Activated CD4-positive, alpha-beta T cell treated with anti-CD3 and anti-CD28 coated beads for 1 hour (primary cell): ENCODE data around the gene GFER.
"Not testable (repeated sequence)": the region's sequence is repeated elsewhere in the genome, so short reads cannot be mapped to it uniquely, and the experiment has no call there.

Experiments used
- DNase-seq: peaks from one replicate; pipeline ENCODE4 v3.0.0-alpha.2; 2020

The GFER gene

GRCh38 chr16:2028620-2029220 is 44.7 kb downstream of the GFER start:
- DNase-seq = no peak

GRCh38 chr16:2029350-2029749 is 45.4 kb downstream of the GFER start:
- DNase-seq = no peak

DNA sequence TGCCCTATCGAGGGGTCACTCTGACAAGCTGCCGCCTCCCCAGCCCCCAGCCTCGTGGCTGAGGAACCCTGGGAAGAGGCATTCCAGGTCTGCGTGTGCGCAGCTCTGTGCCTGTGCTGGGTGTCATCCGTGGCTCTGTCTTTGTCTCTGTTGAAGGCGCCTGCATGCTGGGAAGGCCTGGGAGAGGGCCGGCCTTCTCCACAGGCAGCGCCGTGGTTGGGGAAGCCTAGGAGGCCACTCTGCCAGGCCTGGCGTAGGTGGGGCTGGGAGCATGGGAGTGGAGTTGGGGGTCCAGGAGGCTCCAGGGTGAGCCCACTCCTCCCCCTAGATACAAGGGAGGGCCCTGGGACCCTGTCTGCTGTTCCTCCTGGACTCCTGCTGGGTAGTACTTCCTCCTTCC is 46.0 kb downstream of the GFER start:
- DNase-seq = no peak

- no peak for DNase-seq
Observed at GRCh38 chr16:2031081-2031577, 47.1 kb downstream of the GFER start.

DNA sequence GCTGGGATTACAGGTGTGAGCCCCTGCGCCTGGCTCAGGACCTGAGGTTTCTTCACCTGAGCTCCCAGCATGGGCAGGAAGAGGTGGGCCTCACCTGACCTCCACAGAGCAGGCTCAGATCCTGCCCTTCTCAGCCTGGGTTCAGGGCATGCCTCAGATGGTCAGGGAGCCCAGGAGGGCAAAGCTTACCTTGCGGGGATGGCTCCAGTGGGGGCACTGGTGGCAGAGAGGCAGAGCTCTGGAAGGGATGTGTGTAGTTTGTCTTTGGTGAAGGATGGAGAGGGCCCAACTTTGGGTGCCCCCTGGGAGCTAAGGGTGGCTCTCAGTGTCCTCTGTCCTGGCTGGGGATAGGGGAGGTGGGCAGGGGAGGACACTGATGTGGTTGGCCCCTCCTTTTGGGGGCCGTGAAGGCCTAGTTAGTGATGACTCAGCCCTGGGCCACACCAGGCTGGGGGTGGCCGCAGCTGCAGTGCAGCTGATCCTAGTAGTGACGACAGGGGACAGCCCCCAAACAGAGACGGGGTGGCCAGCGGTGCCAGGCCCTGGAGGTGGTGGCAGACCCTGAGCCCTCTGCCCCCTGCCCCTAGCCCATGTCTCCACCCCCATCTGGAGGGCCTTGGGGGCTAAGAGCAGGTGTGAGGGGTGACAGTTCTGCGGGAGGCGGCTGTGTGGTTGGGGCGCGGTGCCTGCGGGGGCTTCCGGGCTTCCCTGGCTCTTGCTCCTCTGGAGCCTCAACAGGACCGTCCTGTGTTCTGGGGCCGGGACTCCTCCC is 48.5 kb downstream of the GFER start:
- DNase-seq = no peak

DNA sequence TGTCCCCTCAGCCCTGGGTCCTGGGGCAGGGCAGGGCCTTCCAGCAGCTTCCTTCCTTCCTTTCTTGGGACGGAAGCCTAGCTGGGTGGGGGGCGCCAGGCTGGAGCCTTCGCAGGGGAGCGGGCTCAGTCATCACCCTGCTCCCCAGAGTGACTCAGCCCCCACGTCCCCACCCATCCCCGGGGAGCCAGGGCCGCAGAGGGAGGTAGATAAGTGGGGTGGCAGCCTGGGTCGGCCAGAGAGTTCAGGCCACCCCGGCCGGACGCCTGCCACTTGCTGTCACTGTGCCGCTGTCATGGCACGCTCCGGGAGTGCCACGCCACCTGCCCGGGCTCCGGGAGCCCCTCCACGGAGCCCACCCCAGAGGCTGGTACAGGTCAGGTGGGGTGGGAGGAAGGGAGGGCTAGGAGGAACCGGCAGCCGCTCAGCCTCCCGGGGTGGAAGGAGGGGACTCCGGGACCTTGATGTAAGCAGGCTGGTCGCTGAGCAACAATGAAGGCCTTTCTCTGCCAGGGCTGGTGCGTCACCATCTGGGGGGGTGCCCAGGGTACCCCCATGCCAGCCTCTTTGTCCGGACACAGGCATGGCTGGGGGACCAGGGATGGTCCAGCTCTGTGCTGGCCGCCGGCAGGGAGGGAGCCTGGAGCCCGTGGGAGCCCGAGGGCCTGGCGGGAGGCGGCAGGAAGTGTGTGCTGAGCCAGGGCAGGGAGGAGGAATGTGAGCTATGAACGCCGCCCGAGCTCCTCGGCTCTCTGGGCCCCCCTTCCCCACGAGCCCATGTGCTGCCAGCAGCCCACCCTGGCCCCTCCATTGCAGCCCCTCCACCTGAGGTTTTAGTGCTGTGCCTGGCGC is 49.3 kb downstream of the GFER start:
- no peak for DNase-seq

- not testable (repeated sequence) for DNase-seq
Observed at GRCh38 chr16:2033909-2034695, 50.1 kb downstream of the GFER start.

DNA sequence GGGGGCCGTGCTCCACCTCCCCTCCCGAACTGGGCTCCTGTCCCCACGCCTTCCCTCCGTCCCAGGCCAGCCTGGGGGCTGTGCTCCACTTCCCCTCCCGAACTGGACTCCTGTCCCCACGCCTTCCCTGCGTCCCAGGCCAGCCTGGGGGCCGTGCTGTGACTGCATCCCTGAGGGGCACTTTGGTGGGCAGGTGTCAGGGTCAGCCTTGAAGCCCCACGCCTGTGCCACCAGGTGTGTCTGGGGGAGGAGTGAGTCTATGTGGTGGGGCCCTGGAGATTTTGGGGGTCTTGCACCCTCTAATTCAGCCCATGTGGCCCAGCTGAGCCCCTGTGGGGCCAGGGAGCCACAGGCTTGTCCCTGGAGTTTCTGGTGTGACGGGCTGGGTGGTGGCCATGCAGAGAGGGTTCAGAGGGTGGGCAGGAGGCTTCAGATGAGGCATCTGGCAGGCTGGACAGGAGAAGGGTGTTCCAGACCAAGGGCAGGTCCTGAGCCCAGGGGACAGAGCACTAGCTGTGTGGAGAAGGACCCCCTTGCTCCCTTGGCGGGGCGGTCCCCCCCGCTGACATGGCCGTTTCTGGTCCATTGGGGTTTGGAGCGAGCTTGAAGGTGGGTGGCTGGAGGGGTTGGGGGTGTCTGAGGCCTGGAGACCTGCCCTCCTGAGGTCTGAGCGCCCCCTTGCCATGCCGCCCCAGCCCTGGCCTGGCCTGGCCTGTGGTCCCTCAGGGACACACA is 50.9 kb downstream of the GFER start:
- no peak for DNase-seq

DNA sequence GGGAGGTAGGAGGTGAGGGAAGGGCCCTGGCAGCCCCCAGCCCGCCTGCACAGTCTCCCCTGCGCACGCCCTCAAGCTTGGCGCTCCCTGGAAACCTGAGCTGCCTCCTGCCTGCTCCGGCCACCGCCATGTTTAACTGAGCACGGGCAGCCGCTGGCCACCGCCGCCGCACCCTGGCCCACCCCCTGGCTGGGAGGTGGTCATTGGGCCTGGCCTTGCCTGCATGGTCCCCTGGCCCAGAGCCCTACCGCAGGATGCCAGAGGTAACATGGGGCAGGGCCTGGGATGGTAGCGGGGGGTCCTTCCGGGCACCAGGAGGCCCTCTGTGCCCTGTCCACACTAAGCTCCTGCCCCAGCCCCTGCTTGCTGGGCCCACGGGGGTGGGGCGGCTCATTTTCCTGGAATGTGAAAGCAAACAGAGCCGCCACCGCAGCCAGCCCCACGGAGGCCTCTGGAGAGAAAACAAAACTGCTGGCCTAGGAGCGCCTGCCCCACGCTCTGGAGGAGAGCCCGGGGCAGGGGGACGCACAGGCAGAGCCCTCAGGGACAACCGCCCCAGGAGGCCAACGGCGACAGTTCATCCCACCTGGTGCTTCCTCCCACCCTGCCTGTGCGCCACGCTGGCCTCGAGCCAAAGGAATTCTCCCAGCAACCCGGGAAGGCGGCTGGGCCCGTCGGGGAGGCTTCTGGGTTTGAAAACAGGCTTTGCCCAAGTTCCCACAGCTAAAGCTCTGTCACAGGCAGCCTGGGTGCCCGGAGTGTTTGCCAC is 51.6 kb downstream of the GFER start:
- DNase-seq = no peak

- no peak for DNase-seq
Observed at GRCh38 chr16:2036200-2036966, 52.4 kb downstream of the GFER start.

DNA sequence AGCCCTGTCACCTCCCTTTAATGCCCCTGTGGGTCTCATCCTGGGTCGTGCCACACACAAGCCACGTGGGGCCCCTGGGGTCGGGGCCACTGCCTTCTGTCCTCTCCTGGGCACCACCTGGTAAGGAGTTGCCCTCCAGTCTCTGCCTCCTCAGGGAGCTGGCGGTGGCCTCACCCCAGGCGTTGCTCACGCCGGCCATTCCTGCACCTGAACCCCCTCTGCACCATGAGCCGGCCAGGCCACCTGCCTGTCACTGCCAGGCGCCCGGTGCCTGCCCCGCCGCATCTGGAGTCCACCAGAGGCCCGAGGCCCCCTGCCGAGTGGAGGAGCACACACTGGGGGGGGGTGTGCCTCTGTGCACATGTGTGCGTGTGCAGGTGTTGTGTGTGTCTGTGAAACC is 53.1 kb downstream of the GFER start:
- no peak for DNase-seq
